NCI-H1105 (cell line): ENCODE data around the gene RPS2.
A peak's percentile ranks its signal among the peaks of the same experiment; 100 is the strongest.
"Not testable (repeated sequence)": the region's sequence is repeated elsewhere in the genome, so short reads cannot be mapped to it uniquely, and the experiment has no call there.

Experiments used
- DNase-seq: peaks from one replicate; lab custom pipeline; 2025; lab: John Stamatoyannopoulos, UW

The RPS2 gene

DNA sequence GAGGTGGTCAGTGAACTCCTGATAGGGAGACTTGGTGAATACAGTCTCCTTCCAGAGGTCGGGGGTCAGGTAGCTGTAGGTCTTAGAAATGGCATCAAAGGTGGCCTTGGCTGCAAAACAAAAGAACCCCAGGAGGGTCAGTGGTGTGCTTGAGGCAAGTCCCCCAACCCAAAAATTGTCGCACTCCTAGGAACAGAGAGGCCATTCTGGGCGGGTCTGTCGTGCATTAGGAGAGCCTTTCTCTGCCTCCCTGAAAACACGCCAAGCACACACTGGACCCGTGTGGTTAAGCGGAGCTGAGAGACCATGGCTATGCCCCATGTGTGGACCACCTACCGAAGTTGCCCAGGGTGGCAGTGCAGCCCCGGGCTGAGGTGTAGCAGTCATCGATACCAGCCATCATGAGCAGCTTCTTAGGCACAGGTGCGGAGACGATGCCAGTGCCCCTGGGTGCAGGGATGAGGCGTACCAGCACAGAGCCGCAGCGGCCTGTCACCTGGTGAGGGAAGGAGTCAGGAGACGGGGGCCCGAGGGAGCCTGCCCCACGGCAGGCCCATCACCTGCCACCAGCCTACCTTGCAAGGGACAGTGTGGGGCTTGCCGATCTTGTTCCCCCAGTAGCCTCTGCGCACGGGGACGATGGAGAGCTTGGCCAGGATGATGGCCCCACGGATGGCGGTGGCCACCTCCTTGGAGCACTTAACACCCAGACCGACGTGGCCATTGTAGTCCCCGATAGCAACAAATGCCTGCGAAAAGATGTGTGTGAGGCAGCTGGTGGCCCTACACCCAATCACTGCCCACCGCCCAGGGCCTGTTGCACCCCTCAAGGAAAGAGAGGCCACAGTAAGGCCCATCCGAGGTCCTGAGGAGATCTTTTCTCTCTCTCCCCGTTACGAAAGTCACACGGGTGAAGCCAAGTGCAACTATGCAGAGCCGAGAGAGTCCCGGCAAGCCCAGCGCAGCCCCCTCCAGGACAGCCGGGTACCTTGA lies 2.2 kb downstream of the RPS2 start:
- DNase-seq, result not testable (repeated sequence)

DNA sequence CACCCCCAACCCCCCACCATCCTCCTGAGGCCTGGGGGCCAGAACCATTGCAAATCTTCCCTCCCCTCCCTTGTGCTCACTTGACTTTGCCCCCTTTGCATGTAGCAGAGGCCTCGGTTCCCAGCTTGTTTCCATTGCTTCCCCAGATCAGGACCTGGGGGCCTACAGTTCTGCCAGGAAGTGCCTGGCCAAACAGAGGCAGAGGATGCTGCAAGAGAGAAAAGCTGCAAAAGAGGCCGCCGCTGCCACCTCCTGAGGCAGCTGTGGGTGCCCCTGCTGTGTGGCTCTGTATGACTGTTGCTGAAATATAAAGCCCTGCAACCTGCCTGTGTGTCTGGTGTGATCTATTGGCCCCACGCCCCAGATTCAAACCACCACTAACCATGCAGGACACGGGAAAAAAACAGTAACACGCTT lies 3.0 kb downstream of the RPS2 start:
- DNase-seq, result no peak

DNA sequence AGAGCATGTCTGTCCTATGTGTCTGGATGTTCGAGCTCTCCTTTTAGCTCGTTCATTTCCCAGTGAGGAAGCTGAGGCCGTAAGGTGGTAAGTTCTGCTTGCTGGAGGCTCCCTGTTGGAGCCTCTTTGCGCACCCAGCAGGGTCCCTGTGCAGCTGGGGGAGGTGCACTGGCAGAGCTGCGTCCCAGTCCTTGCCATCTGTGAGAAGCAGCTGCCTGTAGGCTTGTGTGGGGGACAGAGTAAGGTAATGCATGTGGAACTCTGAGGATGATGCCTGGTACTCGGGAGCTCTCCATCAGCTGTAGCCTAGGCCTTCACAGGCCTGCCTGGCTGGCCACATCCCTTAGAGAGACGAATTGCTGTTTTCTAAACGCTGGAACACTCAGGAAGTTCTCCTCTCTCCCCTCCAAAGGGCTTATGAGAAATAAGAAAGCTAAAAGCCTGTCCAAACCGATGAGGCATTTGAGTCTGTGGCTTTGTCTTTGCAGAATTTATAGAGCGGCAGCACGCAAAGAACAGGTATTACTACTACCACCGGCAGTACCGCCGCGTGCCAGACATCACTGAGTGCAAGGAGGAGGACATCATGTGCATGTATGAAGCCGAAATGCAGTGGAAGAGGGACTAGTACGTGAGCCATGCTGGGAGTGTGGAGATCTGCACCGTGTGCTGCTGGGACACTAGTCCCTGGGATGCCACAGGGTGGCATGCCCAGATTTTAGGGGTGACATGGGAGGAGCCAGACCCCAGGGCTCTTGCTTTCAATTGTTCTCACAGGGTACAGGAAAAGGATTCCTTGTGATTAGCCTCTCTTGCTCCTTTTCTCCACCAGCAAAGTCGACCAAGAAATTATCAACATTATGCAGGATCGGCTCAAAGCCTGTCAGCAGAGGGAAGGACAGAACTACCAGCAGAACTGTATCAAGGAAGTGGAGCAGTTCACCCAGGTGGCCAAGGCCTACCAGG lies 3.7 kb downstream of the RPS2 start:
- no peak for DNase-seq

DNA sequence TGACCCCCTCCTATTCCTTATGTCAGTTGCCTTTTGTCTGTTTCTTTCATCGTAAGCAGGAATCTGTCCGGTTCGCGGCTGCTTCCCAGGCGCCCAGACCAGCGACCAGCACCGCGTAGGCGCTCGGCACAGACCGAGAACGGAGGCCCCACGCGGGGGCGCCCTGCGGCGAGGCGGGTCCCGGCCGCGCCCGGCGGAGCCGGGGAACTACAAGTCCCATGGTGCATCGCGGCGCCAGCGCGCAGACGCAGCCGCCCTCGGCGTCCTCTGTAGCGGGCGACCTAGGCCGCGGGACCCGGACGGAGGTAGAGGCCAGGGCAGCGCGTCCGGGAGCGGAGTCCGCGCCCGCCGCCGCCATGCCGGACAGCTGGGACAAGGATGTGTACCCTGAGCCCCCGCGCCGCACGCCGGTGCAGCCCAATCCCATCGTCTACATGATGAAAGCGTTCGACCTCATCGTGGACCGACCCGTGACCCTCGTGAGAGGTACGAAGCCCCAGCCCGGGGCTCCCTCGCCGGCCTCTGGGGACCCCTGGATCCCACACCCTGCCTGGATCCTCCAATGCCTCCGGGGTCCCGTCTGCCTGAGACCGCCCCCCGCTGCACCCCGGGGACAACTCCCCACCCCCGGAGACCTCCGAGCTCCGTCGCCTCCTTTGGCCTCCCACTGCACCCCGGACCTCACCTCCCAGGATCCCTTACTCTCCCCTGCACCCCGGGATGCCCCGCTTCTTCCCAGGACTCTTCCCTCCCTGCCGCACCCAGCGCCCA lies 5.2 kb downstream of the RPS2 start, which contains the start of gene NDUFB10:
Gene NDUFB10 (plus strand): TSS at position 270 of the 771 bp plus-strand sequence. CDS start 87 bp downstream, at position 357.
- peak; percentile 62 for DNase-seq

DNA sequence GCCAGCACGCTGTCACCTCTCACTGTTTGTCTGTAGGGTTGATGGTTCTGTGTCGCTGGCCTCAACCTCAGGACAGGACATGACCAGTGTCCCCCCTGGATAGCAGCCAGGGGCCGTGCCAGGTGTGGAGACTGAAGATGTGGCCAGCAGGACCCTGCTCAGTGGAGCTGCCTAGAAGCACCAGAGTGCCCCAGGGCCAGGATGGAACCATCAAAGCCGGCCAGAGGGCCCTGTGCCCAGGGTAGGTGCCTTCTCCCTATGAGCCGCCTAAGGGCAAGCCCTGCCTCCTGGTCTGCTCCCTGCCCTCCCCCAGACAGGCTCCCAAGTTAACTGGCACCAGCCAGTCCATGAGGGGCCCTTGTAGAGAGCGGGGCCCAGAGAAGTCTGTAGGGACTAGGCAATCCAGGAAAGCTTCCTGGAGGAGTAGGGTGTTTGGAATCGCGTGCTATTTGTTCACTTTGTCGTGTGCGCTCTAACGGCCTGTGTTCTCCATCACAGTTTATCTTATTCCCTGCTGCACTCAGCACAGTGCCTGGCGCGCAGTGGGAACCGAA lies 5.8 kb downstream of the RPS2 start:
- no peak for DNase-seq

DNA sequence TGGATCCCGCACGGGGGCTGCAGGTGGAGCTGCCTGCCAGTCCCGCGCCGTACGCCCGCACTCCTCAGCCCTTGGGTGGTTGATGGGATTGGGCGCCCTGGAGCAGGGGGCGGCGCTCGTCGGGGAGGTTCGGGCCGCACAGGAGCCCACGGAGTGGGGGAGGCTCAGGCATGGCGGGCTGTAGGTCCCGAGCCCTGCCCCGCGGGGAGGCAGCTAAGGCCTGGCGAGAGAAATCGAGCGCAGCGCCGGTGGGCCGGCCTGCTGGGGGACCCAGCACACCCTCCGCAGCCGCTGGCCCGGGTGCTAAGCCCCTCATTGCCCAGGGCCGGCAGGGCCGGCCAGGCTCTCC lies 6.5 kb downstream of the RPS2 start:
- not testable (repeated sequence) for DNase-seq

DNA sequence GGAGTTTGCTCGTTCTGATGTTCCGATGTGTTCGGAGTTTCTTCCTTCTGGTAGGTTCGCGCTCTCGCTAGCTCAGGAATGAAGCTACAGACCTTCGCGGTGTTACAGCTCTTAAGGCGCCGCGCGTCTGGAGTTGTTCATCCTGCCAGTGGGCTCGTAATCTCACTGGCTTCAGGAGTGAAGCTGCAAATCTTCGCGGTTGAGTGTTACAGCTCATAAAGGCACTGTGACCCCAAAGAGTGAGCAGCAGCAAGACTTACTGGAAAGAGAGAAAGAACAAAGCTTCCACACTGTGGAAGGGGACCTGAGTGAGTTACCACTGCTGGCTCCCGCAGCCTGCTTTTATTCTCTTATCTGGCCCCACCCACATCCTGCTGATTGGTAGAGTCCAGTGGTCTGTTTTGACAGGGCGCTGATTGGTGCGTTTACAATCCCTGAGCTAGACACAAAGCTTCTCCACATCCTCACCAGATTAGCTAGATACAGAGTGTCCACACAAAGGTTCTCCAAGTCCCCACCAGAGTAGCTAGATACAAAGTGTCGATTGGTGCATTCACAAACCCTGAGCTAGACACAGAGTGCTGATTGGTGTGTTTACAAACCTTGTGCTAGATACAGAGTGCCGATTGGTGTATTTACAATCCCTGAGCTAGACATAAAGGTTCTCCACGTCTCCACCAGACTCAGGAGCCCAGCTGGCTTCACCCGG lies 7.0 kb downstream of the RPS2 start:
- DNase-seq, result not testable (repeated sequence)

DNA sequence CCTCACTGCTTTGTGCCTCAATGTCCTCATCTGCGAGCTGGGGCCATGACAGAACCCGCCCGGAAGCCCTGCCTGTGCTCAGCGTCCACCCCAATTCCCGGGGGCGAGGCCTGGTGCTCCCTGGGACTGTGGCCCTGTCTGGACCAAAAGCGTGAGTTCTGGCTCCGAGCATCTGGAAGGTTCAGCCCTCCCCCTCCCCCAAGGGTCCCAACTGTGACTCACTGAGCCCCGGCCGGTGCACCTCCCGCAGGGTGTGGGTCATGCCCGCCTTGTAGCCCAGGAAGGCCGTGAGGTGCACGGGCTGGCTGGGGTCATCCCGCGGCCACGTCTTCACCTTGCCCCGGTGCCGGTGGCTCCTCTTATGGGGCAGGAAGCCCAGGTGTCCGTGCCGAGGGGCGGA lies 10.9 kb downstream of the RPS2 start:
- no peak for DNase-seq

DNA sequence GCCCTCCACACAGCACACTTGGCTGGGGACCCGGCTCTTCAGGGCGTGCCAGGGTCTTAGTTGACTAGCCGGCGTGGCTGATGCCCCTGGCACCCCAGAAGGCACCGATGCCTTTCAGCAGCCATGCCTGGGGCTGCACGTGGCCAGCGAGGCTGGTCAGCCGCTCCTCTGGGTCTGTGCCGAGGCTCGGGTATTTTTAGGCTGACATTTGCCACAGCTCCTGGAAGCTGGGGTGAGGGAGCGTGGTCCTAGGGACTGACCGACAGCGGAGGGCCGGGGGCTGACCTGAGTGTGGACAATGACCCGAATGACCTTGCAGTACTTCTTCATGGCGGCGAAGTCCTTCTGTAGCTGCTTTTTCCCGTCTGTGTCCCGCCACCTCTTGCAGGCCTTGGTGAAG lies 14.1 kb downstream of the RPS2 start:
- no peak for DNase-seq

DNA sequence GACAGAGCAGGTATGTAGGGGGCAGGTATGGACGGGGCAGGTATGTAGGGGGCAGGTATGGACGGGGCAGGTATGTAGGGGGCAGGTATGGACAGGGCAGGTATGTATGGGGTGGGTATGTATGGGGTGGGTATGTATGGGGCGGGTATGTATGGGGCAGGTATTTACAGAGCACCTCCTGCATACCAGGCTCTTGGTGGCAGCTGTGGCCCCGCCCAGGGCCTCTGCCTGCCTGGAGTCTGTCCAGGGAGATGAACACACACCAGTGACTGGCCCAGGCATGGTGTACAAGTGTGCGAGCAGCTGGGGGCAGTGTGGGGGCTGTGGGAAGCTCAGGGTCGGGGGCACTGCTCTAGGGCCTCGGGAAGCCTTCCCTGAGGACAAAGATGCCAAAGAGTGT lies 14.6 kb downstream of the RPS2 start:
- DNase-seq, result no peak

DNA sequence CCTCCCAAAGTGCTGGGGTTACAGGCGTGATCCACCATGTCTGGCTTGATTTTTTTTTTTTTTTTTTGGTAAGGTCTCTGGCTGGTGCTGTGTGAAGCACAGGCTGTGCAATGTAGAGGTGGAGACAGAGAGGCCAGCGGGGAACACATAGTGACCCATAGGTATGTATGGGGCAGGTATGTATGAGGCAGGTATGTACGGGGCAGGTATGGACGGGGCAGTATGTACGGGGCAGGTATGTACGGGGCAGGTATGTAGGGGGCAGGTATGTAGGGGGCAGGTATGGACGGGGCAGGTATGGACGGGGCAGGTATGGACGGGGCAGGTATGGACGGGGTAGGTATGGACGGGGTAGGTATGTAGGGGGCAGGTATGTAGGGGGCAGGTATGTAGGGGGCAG lies 15.1 kb downstream of the RPS2 start:
- no peak for DNase-seq

DNA sequence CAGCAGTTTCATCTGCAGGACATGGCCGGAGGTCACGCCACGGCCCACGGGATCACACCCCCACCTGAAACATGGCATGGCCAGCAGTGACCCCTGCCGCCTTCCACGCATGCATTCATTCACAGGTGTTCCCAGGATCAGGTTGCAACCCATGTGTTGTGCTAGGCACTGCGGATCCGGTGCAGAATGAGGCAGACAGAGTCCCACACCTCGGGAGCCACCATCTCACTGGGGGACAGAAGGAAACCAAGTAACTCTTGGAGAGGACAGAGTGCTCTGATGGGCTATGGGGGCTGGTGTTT lies 17.3 kb downstream of the RPS2 start:
- no peak for DNase-seq

DNA sequence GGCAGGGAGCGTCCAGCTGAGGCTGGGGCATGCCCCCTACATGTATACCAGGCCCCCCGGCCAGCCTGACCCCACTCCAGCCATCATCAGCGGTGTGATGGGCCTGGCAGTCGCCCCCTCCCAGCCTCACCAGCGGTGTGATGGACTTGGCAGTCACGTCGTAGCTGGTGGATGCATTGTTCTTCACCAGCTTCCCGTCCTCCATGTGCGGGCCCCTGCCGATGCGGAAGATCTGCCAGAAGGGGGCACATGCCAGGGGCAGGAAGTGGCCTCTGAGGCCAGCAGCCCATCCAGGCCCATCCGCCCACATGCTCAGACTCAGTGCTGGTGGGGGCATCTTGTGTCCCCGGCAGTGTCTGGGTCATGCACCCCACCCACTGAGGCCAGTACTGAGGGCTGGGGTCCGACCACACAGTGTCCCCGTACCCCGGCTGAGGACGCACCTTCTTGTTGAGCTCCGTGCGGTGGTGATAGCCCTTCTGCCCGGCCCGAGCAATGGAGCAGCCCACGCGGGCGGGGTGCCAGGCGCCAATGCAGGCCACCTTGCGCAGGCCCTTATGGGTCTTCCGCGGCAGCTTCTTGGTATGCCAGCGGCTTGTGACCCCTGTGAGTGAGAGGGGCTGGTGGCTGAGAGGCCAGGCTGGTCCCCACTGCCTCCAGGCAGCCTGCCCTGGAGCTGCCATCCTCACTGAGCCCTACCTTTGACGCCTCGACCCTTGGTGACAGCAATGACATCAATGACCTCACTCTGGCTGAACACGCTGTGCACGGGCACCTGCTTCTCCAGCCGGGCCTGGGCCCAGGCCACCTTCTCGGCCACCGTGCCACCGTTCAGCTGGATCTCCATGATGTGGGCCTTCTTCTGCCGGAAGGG lies 17.9 kb downstream of the RPS2 start:
- no peak for DNase-seq

DNA sequence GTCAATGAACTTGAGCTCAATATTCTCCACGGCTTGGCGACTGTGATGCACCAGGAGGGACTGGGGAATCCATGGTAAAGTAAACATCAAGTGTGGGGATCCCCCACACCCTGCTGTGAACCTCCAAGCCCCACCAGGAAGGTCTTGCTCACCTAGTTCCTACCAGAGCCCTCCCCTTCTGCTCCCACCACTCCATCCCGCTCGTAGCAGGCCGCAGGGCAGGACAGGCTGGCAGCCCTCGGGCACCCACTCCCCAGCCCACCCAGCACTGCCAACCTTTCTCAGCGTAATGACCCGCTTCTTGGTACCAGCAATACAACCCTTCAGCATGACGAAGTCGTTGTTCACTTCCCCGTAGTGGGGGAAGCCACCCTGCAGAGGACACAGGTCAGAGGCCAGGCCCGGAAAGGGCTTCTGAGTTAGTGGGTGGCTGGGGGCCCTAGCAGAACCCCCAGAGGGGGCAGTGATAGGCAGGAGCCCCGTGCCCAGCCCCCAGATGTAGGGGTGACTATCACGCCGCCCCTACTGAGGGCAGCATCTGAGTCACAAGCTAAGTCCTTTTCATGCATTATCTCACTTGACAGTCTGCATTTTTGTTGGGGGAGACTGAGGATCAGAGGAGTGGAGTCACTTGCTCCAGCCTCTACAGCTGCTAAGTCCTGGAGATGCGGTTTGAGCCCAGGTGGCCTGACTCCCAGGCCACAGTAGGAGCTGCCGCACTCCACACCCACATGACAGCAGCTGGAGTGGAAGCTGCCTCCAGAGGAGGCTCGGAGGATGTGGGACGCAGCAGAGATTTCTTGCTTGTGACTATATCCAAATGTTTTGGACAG lies 18.9 kb downstream of the RPS2 start:
- no peak for DNase-seq

DNA sequence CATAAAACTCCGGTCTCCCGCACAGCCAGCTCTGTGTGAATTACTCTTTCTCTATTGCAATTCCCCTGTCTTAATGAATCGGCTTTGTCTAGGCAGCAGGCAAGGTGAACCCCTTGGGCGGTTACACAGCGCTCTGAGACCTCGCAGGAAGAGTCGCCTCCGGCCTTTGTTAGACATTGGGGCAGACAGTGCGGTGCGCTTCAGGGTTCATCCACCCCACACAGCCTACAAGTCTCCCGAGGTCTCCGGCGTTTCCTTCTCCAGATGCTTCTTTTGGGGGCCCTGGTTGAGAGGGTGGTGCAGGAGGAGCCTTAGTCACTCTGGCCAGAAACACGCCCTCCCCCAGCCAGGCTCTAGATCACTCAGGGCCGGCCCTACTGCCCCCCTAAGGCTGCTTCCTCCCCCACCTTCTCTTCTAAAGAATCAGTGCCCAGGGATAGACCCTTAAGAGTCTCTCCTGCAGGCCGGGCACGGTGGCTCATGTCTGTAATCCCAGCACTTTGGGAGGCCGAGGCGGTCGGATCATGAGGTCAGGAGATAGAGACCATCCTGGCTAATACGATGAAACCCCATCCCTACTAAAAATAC lies 19.9 kb downstream of the RPS2 start:
- no peak for DNase-seq

DNA sequence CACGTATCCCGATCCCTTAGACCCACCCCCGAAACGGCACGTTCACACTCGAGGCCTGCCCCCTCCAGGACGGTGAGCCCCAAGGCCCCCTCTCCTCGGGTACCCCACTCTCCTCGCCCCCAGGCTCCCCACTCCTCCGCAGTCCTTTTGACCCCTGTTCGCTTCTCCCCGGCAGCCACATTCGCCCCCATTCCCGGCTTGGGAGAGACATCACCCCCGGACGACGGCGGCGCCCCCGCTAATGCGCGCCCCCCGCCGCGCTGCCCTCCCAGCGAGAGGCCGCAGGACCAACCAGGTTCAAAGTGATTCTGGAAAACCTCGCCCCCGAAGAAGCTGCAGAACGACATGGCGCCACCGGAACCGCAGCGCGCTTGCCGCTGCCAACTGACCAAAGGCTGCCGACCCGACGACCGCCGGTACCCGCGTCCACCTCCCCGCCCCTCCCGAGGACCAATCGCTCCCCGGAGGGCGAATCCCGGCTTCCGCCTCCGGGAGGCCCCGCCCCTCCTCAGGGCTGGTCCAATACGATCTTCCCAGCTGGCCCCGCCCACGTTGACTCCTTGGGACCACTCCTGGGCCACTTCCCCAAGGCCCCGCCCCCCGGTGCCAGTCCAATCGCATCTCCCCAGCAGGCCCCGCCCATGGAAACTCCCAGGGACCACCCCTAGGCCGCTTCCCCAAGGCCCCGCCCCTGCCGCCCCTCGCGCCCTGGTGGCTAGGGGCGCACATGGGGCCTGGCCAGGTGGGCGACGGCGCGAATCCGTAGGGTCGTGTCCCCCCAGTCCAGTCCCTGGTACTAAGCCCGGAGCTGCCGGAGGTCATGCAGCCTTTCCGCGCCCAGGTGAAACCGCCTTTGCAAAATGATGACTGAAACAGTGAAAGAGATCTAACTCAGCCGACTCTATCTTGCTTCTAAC lies 21.6 kb downstream of the RPS2 start, which contains the start of gene MSRB1:
Gene MSRB1 (minus strand): TSS at position 390 of the 917 bp plus-strand sequence. CDS start 43 bp downstream, at position 347.
- DNase-seq, result peak; percentile 94

DNA sequence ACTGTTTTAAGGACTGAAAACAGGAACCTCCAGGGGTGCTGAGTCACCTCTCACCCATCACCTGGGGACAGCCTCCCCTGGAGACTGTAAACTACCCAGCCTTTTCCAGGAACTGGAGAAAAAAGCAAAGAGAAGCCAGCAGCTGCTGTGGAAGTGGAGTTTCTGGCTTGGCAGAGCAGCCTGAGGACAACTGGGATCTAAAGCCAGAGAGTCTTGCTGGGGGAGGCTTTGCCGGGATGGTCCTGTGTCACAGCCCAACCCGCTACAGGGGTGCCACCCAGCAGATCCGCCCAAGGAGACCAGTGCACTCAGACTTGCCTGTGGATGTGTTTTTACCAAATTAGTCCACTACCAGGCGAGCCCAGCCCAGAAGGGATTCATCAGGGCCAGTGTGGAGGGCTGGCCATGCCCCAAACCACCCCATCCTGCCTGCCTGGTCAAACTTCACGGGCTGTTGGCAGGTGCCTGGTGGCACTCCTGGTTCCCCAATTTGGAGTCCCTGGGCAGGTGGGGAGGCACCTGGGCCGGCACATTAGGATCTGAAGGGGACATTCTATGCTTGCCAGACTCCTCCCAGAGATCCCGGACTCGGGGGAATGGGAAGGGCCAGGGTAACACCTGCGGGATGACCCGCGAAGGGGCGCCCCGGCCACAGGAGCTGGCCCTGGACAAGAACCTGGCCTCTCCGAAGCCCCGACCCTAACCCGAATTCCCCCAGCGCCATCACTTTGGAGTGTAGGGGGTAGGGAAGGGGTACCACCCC lies 22.4 kb downstream of the RPS2 start:
- DNase-seq, result no peak
